HepG2 (cell line): Measurements from ENCODE around the gene LRP1B.

ENCODE experiments used
- CREM ChIP-seq, 2 experiments: sonication (generic) in 1 of 2; formaldehyde crosslinking in 1 of 2; IDR thresholded peaks; 2 replicates each; pipeline versions ENCODE4 v1.4.0 to v1.6.1; 2016 to 2020; ENCODE audit warnings: antibody characterized with exemption in 1 of 2, mild to moderate bottlenecking in 1 of 2, missing genetic modification reagents in 1 of 2
- GATAD2A ChIP-seq: IDR thresholded peaks from 2 replicates; pipeline ENCODE4 v1.6.1; 2016
- MAX ChIP-seq: IDR thresholded peaks from 2 replicates; pipeline ENCODE4 v1.6.1; 2012; ENCODE audit warnings: inconsistent platforms
- TAF1 ChIP-seq: sonication (generic); formaldehyde crosslinking; IDR thresholded peaks from 2 replicates; pipeline ENCODE4 v1.4.0; 2020; ENCODE audit warnings: missing genetic modification reagents
- ZNF558 ChIP-seq: sonication (generic); formaldehyde crosslinking; IDR thresholded peaks from 2 replicates; pipeline ENCODE4 v1.9.0; 2022; ENCODE audit warnings: mild to moderate bottlenecking, missing genetic modification reagents, borderline replicate concordance
- TF ChIP-seq, protein P1 (sequence below): sonication (generic); formaldehyde crosslinking; IDR thresholded peaks from 2 replicates; pipeline ENCODE4 v1.5.0; 2020; ENCODE audit warnings: mild to moderate bottlenecking, missing genetic modification reagents, borderline replicate concordance
- TF ChIP-seq, protein P2 (sequence below): sonication (generic); formaldehyde crosslinking; IDR thresholded peaks from 2 replicates; pipeline ENCODE4 v1.5.0; 2020; ENCODE audit warnings: mild to moderate bottlenecking, missing genetic modification reagents, moderate library complexity

DNA sequence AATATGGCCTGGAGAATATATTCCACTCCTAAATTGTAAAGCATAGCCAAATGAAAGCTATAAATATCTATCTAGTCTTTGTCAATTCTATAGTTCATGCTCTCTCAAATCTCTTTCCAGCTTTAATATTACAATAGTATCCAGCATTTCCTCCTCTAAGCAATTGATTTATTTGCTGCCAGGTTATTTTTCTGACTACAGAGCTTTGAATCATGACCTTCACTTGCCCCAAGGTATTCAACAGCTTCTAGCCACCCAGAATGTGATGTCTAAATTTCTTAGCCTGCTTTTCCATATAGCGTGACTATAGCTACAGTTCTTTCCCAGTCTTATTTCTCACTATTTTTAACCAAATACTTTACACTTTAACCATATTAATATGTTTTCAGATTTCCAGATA, 1287.6 kb downstream of the LRP1B start:
- no peak for TF ChIP-seq GATAD2A (CRISPR knock-in tag)
- TF ChIP-seq MAX = no peak
- TF ChIP-seq, protein P1, sequence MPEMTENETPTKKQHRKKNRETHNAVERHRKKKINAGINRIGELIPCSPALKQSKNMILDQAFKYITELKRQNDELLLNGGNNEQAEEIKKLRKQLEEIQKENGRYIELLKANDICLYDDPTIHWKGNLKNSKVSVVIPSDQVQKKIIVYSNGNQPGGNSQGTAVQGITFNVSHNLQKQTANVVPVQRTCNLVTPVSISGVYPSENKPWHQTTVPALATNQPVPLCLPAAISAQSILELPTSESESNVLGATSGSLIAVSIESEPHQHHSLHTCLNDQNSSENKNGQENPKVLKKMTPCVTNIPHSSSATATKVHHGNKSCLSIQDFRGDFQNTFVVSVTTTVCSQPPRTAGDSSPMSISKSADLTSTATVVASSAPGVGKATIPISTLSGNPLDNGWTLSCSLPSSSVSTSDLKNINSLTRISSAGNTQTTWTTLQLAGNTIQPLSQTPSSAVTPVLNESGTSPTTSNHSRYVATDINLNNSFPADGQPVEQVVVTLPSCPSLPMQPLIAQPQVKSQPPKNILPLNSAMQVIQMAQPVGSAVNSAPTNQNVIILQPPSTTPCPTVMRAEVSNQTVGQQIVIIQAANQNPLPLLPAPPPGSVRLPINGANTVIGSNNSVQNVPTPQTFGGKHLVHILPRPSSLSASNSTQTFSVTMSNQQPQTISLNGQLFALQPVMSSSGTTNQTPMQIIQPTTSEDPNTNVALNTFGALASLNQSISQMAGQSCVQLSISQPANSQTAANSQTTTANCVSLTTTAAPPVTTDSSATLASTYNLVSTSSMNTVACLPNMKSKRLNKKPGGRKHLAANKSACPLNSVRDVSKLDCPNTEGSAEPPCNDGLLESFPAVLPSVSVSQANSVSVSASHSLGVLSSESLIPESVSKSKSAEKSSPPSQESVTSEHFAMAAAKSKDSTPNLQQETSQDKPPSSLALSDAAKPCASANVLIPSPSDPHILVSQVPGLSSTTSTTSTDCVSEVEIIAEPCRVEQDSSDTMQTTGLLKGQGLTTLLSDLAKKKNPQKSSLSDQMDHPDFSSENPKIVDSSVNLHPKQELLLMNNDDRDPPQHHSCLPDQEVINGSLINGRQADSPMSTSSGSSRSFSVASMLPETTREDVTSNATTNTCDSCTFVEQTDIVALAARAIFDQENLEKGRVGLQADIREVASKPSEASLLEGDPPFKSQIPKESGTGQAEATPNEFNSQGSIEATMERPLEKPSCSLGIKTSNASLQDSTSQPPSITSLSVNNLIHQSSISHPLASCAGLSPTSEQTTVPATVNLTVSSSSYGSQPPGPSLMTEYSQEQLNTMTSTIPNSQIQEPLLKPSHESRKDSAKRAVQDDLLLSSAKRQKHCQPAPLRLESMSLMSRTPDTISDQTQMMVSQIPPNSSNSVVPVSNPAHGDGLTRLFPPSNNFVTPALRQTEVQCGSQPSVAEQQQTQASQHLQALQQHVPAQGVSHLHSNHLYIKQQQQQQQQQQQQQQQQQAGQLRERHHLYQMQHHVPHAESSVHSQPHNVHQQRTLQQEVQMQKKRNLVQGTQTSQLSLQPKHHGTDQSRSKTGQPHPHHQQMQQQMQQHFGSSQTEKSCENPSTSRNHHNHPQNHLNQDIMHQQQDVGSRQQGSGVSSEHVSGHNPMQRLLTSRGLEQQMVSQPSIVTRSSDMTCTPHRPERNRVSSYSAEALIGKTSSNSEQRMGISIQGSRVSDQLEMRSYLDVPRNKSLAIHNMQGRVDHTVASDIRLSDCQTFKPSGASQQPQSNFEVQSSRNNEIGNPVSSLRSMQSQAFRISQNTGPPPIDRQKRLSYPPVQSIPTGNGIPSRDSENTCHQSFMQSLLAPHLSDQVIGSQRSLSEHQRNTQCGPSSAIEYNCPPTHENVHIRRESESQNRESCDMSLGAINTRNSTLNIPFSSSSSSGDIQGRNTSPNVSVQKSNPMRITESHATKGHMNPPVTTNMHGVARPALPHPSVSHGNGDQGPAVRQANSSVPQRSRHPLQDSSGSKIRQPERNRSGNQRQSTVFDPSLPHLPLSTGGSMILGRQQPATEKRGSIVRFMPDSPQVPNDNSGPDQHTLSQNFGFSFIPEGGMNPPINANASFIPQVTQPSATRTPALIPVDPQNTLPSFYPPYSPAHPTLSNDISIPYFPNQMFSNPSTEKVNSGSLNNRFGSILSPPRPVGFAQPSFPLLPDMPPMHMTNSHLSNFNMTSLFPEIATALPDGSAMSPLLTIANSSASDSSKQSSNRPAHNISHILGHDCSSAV (CRISPR knock-in tag) = no peak
- TF ChIP-seq, protein P2, sequence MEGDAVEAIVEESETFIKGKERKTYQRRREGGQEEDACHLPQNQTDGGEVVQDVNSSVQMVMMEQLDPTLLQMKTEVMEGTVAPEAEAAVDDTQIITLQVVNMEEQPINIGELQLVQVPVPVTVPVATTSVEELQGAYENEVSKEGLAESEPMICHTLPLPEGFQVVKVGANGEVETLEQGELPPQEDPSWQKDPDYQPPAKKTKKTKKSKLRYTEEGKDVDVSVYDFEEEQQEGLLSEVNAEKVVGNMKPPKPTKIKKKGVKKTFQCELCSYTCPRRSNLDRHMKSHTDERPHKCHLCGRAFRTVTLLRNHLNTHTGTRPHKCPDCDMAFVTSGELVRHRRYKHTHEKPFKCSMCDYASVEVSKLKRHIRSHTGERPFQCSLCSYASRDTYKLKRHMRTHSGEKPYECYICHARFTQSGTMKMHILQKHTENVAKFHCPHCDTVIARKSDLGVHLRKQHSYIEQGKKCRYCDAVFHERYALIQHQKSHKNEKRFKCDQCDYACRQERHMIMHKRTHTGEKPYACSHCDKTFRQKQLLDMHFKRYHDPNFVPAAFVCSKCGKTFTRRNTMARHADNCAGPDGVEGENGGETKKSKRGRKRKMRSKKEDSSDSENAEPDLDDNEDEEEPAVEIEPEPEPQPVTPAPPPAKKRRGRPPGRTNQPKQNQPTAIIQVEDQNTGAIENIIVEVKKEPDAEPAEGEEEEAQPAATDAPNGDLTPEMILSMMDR = no peak
- TF ChIP-seq ZNF558 (CRISPR knock-in tag) = no peak
- no peak for TF ChIP-seq CREM (IDR thresholded peaks at IDR 0.05)
- no peak for TF ChIP-seq CREM (CRISPR knock-in tag; IDR thresholded peaks at IDR 0.05)
- TF ChIP-seq TAF1 = no peak
